Measurements from ENCODE around the gene CTNND2.

Gene CTNND2

GRCh38 chr5:11904265-11904906, at the start of gene CTNND2:
TSS of gene CTNND2 (minus strand) at chr5:11904446. CDS start at chr5:11903853, 593 bp downstream.
- peak; percentile 86 for DNase-seq

DNA sequence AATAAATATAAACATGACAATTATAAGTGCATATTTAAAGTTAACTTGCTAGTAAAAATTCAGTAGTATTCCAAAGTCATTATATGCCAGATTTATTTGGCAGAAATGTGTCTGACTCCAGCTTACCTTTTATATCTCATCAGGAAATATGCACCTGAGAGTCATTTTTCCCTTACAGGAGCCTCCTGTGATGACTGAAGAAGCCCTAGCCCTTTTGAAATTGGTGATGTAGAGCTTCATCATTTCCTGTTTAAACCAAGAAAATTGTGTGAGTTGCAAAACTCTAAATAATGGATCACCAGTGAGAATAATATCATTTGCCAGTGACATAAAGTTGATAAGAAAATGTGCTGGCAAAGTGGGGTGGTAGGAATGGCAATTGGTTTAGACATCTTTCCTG, 42.1 kb upstream of the CTNND2 start:
- no peak for DNase-seq

- DNase-seq, result no peak
Observed at GRCh38 chr5:11941566-11941965, 37.3 kb upstream of the CTNND2 start.

GRCh38 chr5:11931638-11932037, 27.4 kb upstream of the CTNND2 start:
- DNase-seq, result no peak

DNA sequence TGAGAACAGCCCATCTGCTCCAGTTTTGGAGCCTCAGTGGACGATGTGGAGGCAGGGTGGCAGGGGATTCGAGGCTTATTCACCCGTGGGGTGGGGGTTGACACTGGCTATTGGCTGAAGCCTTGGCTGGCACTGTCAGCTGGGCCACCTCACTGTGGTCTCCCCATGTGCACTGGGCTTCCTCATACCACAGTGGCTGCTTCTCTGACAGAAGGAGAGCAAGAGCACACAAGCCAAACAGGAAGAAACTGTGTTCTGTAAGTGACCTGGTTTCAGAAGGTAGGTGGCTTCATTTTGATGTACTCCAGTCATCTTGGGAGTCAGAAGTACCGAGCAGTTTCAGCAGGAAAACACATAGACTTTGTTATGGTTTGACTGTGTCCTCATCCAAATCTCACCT, 24.7 kb upstream of the CTNND2 start:
- no peak for DNase-seq

GRCh38 chr5:11925701-11926100, 21.5 kb upstream of the CTNND2 start:
- DNase-seq, result no peak

- no peak for DNase-seq
Observed at GRCh38 chr5:11922394-11922793, 18.1 kb upstream of the CTNND2 start.

GRCh38 chr5:11918463-11919045, 14.3 kb upstream of the CTNND2 start:
- DNase-seq, result no peak

DNA sequence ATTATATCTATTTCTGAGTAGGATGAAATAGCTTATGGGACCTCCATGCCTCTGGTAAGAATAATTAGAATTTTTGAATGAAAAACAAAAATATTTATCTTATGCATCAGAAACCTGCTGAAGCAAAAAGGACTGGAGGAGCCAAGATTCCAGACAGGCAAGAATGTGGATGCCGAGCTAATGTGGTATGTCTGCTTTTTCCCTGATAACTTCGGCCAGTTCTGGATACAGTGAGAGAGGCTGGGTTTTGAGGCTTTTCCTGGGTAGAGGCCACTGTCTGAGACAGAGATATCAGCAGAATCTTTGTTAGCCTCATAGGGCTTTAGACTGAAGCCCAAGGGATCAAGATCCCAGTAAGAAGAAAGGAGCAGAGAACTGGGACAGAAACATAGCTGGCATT, 5.2 kb upstream of the CTNND2 start:
- no peak for DNase-seq

GRCh38 chr5:11906497-11906896, 2.3 kb upstream of the CTNND2 start:
- DNase-seq, result no peak

DNA sequence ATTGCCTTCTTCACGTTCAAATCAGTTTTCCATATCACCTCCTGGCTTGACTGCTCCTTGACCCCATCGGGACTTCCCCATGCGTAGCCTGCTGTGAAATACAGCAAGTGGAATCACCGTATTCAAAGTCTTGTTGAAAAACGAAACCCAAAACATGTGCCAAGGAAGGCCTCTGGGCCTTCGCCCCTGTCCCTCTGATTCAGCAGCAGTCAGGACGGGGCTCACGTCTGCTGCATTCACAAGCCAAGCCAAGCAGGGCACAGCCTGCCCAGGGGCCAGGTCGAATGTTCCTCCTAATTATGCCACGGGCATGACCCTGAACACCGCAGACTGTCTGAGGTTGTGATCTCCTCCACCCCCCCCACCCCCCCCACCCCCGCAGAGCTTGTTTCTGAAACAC, 960 bp upstream of the CTNND2 start:
- DNase-seq, result no peak

DNA sequence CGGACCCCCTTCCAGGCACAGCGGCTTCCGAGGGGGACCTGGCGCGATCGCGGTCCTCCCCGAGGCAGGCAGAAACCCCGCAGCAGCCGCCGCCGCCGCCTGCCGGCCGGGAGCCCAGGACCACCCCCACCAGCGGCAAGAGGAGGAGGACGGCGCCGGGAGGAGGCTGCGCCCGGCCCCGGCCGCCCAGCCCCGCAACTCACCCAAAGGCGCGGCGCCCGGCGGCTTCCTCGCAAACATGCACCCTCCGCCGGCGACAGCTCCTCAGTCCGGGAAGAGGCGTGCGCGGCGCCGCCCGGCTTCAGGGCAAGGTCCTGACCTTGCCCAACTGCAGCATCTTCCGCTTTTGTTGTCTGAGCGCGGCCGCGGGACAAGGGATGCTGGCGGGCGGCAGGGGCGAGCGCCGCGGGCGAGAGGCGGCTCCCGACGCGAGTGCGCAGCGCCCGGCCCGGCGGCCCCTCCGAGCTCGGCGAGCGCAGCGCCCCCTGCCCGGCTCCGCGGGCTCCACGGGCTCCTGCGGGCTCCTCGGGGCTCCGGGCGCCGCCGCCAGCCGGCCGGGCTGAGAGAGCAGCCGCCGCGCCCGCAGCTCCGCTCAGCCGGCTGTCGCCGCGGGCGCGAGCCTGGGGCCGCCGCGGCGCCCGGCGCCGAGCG, 507 bp downstream of the CTNND2 start:
- peak; percentile 82 for DNase-seq

- DNase-seq, result peak; percentile 12
Observed at GRCh38 chr5:11903121-11903613, 1.1 kb downstream of the CTNND2 start.

DNA sequence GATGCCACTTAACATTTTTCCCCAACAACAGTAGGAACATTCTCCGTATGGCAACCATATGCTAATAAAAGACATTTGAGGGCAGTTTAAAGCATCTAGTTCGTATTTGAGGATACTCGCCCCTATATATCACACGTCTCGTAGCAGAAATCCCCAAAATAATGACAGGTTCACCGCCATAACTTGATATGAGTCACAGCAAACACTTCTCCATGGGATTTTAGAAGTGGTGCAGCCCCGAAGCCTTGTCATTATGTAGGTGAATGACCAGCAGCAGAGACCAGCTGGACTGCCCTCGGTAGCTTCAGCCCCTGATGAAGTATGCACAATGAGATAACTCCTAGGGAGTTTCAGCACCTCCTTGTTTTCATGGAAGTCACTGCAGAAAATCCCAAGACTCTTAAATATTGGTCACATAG, 2.0 kb downstream of the CTNND2 start:
- DNase-seq, result no peak

- no peak for DNase-seq
Observed at GRCh38 chr5:11898787-11899186, 5.5 kb downstream of the CTNND2 start.

DNA sequence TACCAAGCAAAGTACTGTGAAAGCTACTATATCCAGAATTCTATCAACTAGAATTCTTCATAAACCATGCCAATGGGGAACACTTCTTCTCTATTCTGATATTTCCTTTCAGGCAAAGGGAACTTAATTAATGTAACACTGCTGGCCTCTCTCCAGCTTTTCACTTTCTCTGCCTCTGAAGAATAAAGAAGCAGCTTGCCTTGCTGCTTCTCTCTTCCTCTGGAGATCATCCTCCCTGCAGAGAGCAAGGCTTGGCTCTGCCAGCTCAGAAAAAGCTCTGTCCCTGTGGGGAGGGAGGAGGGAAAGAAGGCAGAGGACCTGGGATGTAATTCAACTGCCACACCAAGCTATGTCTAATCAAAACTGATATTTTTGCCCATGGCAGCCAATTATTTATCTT, 6.5 kb downstream of the CTNND2 start:
- no peak for DNase-seq

- no peak for DNase-seq
Observed at GRCh38 chr5:11894992-11895391, 9.3 kb downstream of the CTNND2 start.

GRCh38 chr5:11892832-11893231, 11.4 kb downstream of the CTNND2 start:
- no peak for DNase-seq

DNA sequence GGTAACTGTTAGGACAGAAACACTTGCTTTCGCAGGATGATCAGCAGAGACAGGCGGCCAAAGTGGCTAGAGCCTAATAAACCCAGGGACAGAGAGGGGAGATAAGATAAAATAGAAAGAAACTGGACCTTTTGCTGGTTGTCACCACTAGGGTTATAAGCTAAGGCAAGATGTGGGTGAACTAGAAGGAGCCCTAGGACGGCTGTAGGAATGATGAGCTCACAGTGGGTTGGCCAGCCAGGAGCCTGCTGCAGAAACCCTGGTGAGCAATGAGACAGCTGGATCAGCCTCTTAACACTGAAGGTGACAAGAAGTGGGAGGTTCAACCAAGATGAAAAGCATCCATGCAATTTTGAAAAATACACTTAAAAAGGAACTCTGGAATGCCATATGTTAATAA, 13.5 kb downstream of the CTNND2 start:
- no peak for DNase-seq

DNA sequence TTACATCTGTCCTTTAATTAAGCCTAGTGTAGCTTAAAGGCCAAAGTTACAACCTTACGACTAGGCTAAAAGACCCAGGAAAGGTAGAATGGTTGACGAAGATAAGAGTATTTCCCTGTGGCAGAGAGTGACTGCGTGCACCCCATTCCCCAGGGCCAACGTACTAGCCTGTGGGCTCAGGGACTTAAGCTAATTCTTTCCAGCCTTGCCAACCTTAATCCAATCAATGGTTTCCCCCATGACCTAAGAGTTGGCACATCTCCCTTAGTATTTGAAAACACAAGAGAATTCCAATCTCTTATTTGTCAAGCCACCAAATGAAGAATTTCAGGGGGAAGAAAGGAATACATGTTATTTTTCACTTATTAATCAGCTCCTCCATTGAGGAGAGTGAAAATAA, 16.0 kb downstream of the CTNND2 start:
- DNase-seq, result no peak

DNA sequence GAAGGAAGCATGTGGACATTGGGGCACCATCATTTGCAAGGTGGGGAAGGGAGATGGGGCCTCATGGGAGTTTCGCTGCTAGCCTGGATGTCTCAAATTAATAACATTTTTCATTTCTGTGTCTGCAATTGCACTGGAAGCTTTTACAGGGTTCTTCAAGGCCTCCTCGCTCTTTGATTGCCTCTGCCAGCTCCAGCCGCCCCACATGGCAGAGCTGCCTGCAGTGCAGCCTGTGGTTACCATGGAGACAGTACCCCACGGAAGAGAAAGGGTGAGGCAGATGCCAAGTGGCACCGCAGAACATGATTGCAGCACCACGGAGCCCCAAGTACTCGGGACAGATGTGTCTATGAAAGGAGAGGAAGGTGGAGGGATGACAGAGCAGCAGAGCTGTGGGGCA, 25.4 kb downstream of the CTNND2 start:
- peak; percentile 22 for DNase-seq

- DNase-seq, result no peak
Observed at GRCh38 chr5:11873587-11873986, 30.7 kb downstream of the CTNND2 start.

DNA sequence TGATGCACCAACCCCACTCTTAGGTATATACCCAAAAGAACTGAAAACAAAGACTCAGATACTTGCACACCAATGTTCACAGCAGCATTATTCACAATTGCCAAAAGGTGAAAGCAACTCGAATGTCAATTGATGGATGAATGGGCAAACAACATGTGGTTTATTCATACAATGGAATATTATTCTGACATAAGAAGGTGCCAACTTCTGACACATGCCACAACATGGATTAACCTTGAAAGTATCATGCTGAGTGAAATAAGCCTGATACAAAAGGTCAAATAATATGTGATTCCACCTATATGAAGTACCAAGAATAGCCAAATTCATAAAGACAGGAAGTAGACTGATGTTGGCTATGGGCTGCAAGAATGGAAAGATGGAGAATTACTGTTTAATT, 35.0 kb downstream of the CTNND2 start:
- DNase-seq, result no peak

- DNase-seq, result no peak
Observed at GRCh38 chr5:11863911-11864310, 40.3 kb downstream of the CTNND2 start.

Data from NCI-H2171 (cell line).